Endometrium (tissue), 2 donors: ENCODE measurements around the gene PMCH.
A peak's percentile ranks its signal among the peaks of the same experiment; 100 is the strongest.
"Not testable (repeated sequence)": the region's sequence is repeated elsewhere in the genome, so short reads cannot be mapped to it uniquely, and the experiment has no call there.

Source experiments
- FAIRE-seq: peaks from 2 replicates; lab custom pipeline; 2012; peaks lifted over from hg19 to GRCh38; lab: Jason Lieb, UNC
- donor health status: control.
- donor health status: control.

Gene PMCH

GRCh38 chr12:102197789-102198188, at the start of gene PMCH:
PMCH (minus strand) TSS chr12:102197833; CDS start chr12:102197770, 63 bp downstream.
- no peak for FAIRE-seq

- FAIRE-seq: not testable (repeated sequence)
These were observed 43.2 kb upstream of the PMCH start for GRCh38 chr12:102240859-102241258.

- FAIRE-seq: no peak
These were observed 37.0 kb upstream of the PMCH start for GRCh38 chr12:102234599-102234998.

GRCh38 chr12:102232446-102232845, 34.8 kb upstream of the PMCH start:
- peak; percentile 86 for FAIRE-seq

GRCh38 chr12:102232036-102232435, 34.4 kb upstream of the PMCH start:
- FAIRE-seq: no peak

GRCh38 chr12:102227954-102228353, 30.3 kb upstream of the PMCH start:
- FAIRE-seq: no peak

- no peak for FAIRE-seq
These were observed 23.1 kb upstream of the PMCH start for GRCh38 chr12:102220736-102221135.

GRCh38 chr12:102215992-102216691, 18.5 kb upstream of the PMCH start:
- FAIRE-seq: no peak

- no peak for FAIRE-seq
These were observed 6.4 kb upstream of the PMCH start for GRCh38 chr12:102204025-102204424.

- no peak for FAIRE-seq
These were observed 4.9 kb upstream of the PMCH start for GRCh38 chr12:102202556-102202955.

GRCh38 chr12:102201436-102202061, 3.9 kb upstream of the PMCH start:
- FAIRE-seq: no peak

- FAIRE-seq: no peak
These were observed 1.8 kb downstream of the PMCH start for GRCh38 chr12:102195826-102196225.

- no peak for FAIRE-seq
These were observed 15.0 kb downstream of the PMCH start for GRCh38 chr12:102182635-102183034.

GRCh38 chr12:102174761-102175160, 22.9 kb downstream of the PMCH start:
- FAIRE-seq: no peak

- FAIRE-seq: no peak
These were observed 23.5 kb downstream of the PMCH start for GRCh38 chr12:102174117-102174516.

- no peak for FAIRE-seq
These were observed 25.2 kb downstream of the PMCH start for GRCh38 chr12:102172436-102172835.

- FAIRE-seq: no peak
These were observed 25.7 kb downstream of the PMCH start for GRCh38 chr12:102171951-102172350.

GRCh38 chr12:102169922-102170621, 27.6 kb downstream of the PMCH start:
- no peak for FAIRE-seq

- no peak for FAIRE-seq
These were observed 29.6 kb downstream of the PMCH start for GRCh38 chr12:102167821-102168604.

GRCh38 chr12:102163383-102163782, 34.2 kb downstream of the PMCH start:
- FAIRE-seq: no peak

GRCh38 chr12:102155206-102155605, 42.4 kb downstream of the PMCH start:
- not testable (repeated sequence) for FAIRE-seq

GRCh38 chr12:102147062-102147587, 50.5 kb downstream of the PMCH start:
- FAIRE-seq: not testable (repeated sequence)
